ES-I3 (cell line): ENCODE measurements around the gene ATG4C.

ENCODE experiments used
- H3K36me3 ChIP-seq: 2 replicates; pipeline ENCODE4 v1.6.1; 2013; ENCODE audit warnings: mild to moderate bottlenecking, low read length, control low read depth, moderate library complexity; ENCODE audit not compliant: insufficient read depth
- H3K4me1 ChIP-seq: 2 replicates; pipeline ENCODE4 v1.6.1; 2013; ENCODE audit warnings: mild to moderate bottlenecking, control low read depth, low read length; ENCODE audit not compliant: insufficient read depth
- H3K9ac ChIP-seq: 2 replicates; pipeline ENCODE4 v1.6.1; 2013; ENCODE audit warnings: low read depth, mild to moderate bottlenecking, low read length, moderate library complexity
- H3K9me3 ChIP-seq: 2 replicates; pipeline ENCODE4 v1.6.1; 2013; ENCODE audit warnings: mild to moderate bottlenecking, low read length, moderate library complexity; ENCODE audit not compliant: control insufficient read depth, insufficient read depth

ATG4C gene

DNA sequence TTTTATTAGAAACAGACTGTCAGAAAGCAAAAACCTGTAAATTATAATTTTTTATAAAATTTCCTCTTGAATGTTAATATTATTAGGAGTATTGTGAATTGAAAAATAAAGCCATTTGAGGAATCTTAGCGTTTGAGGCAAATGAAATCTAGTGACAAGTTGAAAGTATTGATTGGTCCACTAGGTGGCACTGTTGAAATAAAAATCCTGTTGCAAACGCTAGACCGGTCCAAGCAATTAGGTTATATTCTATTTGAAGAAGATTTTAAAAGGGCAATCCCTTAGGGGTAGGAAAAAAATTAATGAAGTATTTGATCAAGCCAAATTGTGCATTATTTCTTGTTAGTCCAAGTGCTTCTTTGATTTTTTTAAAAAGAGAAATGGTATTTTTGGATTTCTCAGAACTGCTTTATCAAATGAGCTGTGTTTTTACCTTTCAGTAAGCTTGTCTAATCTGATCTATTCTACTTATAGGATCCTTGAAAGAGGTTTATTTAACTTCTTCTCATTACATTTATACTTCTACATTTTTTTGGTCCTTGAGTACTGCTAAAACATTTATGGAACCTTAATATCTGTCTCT lies 57.7 kb downstream of the ATG4C start:
- Histone ChIP-seq H3K9ac (no peak overlapping the region), H3K36me3 (no peaks in the 10 kb centered on the region), H3K9me3 (no peaks in the 10 kb centered on the region), H3K4me1 (peaks cover 4% of the 10 kb centered on the region; the same call in 1 of the 2 replicates)

- Histone ChIP-seq H3K36me3 (no peaks in the 10 kb centered on the region), H3K4me1 (peaks cover 4% of the 10 kb centered on the region; the same call in 1 of the 2 replicates), H3K9ac (no peak overlapping the region), H3K9me3 (no peaks in the 10 kb centered on the region)
These were observed 60.1 kb downstream of the ATG4C start for GRCh38 chr1:62844030-62844429.

- no peaks in the 10 kb centered on the region for H3K9me3 ChIP-seq
- no peaks in the 10 kb centered on the region; the same call in 1 of the 2 replicates for H3K36me3 ChIP-seq
- H3K9ac ChIP-seq, result no peak overlapping the region
- no peaks in the 10 kb centered on the region for H3K4me1 ChIP-seq
These were observed 65.1 kb downstream of the ATG4C start for GRCh38 chr1:62849031-62849430.

DNA sequence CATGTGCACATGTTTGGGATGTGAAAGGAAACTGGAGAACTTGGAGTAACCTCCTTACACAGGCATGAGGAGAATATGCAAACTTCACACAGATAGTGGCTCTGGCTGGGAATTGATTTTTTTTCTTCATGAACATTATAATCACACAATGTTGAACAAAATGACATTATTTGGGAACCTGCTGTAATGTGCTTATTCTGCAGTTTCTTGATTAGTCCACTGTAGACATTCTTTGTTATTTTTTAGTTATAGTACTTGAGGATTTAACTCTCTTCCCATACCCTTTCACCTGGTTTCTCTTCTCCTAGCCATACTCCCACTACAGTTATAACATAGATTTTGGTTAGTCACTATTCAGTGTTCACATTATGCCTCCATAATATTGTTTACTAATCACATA lies 68.3 kb downstream of the ATG4C start:
- no peaks in the 10 kb centered on the region for H3K4me1 ChIP-seq
- no peaks in the 10 kb centered on the region for H3K9me3 ChIP-seq
- no peaks in the 10 kb centered on the region; the same call in 1 of the 2 replicates for H3K36me3 ChIP-seq
- no peak overlapping the region for H3K9ac ChIP-seq

GRCh38 chr1:62856960-62857359 lies 73.0 kb downstream of the ATG4C start:
- no peaks in the 10 kb centered on the region for H3K4me1 ChIP-seq
- no peaks in the 10 kb centered on the region for H3K9me3 ChIP-seq
- H3K36me3 ChIP-seq, result no peaks in the 10 kb centered on the region; the same call in 1 of the 2 replicates
- no peak overlapping the region for H3K9ac ChIP-seq

DNA sequence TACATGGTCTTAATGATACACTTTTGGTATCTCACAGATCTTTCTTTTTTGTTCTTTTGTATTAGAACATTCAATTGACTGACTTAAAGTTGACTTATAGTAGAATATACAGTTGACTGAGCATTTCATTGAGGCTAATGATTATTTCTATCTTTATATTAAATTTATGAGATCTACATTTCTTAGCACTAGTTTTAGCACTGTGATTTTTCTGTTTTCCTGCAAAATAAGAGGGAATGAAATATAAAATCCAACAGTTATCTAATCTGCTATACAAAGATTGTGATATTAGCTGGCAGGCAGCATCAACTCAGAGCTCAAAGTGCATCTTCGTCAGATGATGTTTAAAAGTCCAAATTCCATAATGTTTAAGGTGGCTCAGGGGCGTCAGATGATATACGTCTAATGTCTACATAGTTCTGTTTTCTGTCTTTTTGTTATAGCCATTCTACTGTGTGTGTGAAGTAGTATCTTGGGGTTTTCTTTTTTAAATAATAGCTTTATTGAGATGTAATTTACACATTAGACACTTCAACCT lies 85.4 kb downstream of the ATG4C start:
- Histone ChIP-seq H3K9me3 (no peaks in the 10 kb centered on the region), H3K4me1 (no peaks in the 10 kb centered on the region)

DNA sequence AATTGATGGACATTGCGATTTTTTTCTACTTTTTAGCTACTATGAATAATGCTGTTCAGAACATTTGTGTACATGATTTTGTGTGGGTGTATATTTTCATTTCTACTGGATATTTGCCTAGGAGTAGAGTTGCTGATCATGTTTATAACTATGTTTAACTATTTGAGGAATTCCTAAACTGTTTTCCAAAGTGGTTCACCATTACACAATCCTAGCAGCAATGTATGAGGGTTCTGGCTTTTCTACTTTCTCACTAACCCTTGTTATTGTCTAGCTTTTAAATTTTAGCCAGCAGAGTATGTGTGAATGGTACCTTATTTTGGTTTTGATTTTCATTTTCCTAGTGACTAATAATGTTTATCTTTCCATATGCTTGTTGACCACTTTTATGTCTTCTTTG lies 86.2 kb downstream of the ATG4C start:
- no peaks in the 10 kb centered on the region for H3K36me3 ChIP-seq
- no peak overlapping the region for H3K9ac ChIP-seq
- H3K4me1 ChIP-seq, result no peaks in the 10 kb centered on the region
- H3K9me3 ChIP-seq, result no peaks in the 10 kb centered on the region

More for the DNA sequence above, 85.4 kb downstream of the ATG4C start:
- H3K9ac ChIP-seq, result no peak overlapping the region
- no peaks in the 10 kb centered on the region for H3K36me3 ChIP-seq

DNA sequence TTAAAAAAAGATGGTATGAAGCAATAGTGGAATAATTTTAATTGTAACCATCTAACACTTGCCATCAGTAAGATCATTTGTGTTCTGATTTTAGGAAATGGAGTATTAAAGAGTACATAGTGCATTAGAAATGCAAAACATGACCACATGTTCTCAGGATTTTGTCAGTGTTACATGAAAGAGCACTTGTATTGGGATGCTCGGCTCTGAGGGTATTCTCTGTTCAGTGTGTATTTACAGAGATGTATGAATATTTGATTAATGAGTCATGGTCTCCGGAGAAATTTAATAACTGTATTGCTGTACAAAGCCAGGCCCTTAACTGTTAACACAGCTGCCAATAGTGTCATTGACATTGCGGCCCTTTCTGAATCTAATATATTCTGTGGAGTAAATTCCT lies 91.7 kb downstream of the ATG4C start:
- no peaks in the 10 kb centered on the region for H3K4me1 ChIP-seq
- H3K9ac ChIP-seq, result no peak overlapping the region
- H3K9me3 ChIP-seq, result peaks cover 5% of the 10 kb centered on the region; the same call in 1 of the 2 replicates
- H3K36me3 ChIP-seq, result no peaks in the 10 kb centered on the region

DNA sequence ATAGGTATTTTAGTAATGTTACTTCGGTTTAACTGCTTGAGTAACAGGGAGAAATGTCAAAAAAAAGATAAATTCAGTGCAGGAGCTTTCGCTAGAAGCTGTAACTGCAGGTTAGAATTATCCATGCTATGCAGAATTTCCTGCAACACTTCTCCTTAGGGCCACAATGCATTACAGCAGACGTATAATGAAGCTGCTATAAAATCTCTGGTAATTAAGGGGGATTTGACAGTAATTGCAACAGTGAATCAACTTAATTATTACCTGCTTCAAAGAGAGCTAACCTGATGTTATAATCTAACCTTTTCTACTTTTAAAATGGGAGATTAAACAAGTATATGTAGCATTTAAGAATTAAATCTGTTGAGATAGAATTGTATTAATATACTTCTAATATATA lies 92.6 kb downstream of the ATG4C start:
- H3K9me3 ChIP-seq, result peaks cover 6% of the 10 kb centered on the region; the same call in 1 of the 2 replicates
- no peaks in the 10 kb centered on the region for H3K4me1 ChIP-seq
- no peaks in the 10 kb centered on the region for H3K36me3 ChIP-seq

GRCh38 chr1:62877579-62877978 lies 93.6 kb downstream of the ATG4C start:
- H3K4me1 ChIP-seq, result peaks cover 7% of the 10 kb centered on the region; the same call in 1 of the 2 replicates
- H3K9ac ChIP-seq, result no peak overlapping the region
- no peaks in the 10 kb centered on the region for H3K36me3 ChIP-seq
- H3K9me3 ChIP-seq, result peaks cover 6% of the 10 kb centered on the region; the same call in 1 of the 2 replicates

More for the DNA sequence above, 92.6 kb downstream of the ATG4C start:
- H3K9ac ChIP-seq, result no peak overlapping the region

DNA sequence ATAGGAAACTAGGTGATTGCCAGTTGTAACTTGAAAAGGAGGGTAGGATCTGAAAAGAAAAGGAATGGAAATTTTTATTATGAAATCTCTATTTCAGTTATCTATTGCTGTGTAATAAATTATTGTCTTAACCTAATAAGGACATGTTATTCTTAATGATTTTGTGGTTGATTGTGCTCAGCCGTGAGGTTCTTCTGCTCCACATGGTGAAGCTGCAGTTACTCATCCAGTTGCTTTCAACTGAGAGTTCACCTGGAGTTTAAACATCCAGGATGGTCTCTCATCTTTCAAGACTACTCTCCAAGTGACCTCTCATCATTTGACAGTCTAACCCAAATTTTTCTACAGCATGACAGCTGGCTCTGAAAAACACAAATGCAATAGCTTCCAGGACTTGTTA lies 96.0 kb downstream of the ATG4C start:
- H3K4me1 ChIP-seq, result peaks cover 8% of the 10 kb centered on the region; the same call in 1 of the 2 replicates
- H3K9me3 ChIP-seq, result peaks cover 6% of the 10 kb centered on the region; the same call in 1 of the 2 replicates
- no peaks in the 10 kb centered on the region for H3K36me3 ChIP-seq
- H3K9ac ChIP-seq, result no peak overlapping the region

GRCh38 chr1:62882201-62883104 lies 98.5 kb downstream of the ATG4C start:
- Histone ChIP-seq H3K9me3 (peaks cover 6% of the 10 kb centered on the region; the same call in 1 of the 2 replicates), H3K4me1 (peaks cover 11% of the 10 kb centered on the region; the same call in 1 of the 2 replicates), H3K36me3 (no peaks in the 10 kb centered on the region), H3K9ac (no peak overlapping the region)

DNA sequence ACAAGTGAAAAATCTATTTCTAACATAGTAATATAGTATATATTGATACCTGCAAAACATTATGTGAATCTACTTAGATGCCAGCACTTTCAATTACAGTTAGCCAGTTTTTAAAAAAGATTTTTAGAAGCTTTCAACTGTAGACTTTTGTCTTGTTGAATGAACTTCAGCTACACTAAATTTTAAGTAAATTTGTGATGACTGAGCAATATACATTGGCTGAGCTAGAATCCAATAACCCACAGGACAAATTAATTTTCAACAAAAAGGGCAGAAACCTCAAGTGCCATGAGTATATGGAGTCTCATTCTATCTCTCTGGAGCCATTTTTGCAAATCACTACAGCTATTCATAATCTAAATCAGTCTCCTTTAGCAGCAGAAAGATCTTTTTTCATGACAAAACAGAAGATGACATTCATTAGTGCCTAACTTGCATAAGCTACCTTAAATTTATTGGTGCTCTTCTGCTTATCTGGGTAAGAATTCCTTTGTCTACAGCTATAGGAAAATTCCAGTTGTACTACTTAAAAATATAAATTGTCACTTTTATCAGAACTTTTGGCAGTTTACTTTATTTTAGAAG lies 100.3 kb downstream of the ATG4C start:
- H3K4me1 ChIP-seq, result peaks cover 13% of the 10 kb centered on the region; the same call in 1 of the 2 replicates

GRCh38 chr1:62887799-62888507 lies 104.0 kb downstream of the ATG4C start:
- peaks cover 6% of the 10 kb centered on the region; the same call in 1 of the 2 replicates for H3K4me1 ChIP-seq
- H3K36me3 ChIP-seq, result no peaks in the 10 kb centered on the region
- H3K9ac ChIP-seq, result no peak overlapping the region
- no peaks in the 10 kb centered on the region for H3K9me3 ChIP-seq

More for the DNA sequence above, 100.3 kb downstream of the ATG4C start:
- Histone ChIP-seq H3K9me3 (peaks cover 6% of the 10 kb centered on the region; the same call in 1 of the 2 replicates), H3K9ac (no peak overlapping the region), H3K36me3 (no peaks in the 10 kb centered on the region)
